K562 (cell line): ENCODE measurements around the gene ARHGAP18. TPM values are rescaled to one million over a fixed set of nuclear protein-coding genes. Genes with fewer than 3 reads are reported as not detected.

Experiments used
- ARID1B ChIP-seq: fragments of 450-650 bp; IDR thresholded peaks from 2 replicates; pipeline ENCODE4 v1.6.1; 2016; ENCODE audit warnings: antibody characterized with exemption, mild to moderate bottlenecking, inconsistent platforms
- ATF6 ChIP-seq: sonication (generic); formaldehyde crosslinking; IDR thresholded peaks from 2 replicates; pipeline ENCODE4 v1.4.0; 2020; ENCODE audit warnings: mild to moderate bottlenecking, missing genetic modification reagents
- CBFA2T2 ChIP-seq: fragments of 450-650 bp; conservative IDR thresholded peaks from 2 replicates; pipeline ENCODE4 v1.6.1; 2017; ENCODE audit warnings: mild to moderate bottlenecking
- CBFA2T3 ChIP-seq: fragments of 450-650 bp; IDR thresholded peaks from 2 replicates; pipeline ENCODE4 v1.6.1; 2017
- IFI16 ChIP-seq: fragments of 250-450 bp; sonication (Bioruptor Pico); IDR thresholded peaks from 2 replicates; pipeline ENCODE4 v2.1.2; 2022; ENCODE audit warnings: mild to moderate bottlenecking, inconsistent platforms
- MAFK ChIP-seq: IDR thresholded peaks from 2 replicates; pipeline ENCODE4 v1.6.1; 2011; ENCODE audit warnings: low read length, improper control_type of control experiment
- MXI1 ChIP-seq: IDR thresholded peaks from 2 replicates; pipeline ENCODE4 v1.6.1; 2011; ENCODE audit warnings: low read depth, mild to moderate bottlenecking, improper control_type of control experiment, low read length
- RFX5 ChIP-seq: IDR thresholded peaks from 2 replicates; pipeline ENCODE4 v1.6.1; 2011; ENCODE audit warnings: low read depth, mild to moderate bottlenecking, improper control_type of control experiment, low read length
- TAL1 ChIP-seq: fragments of 450-650 bp; IDR thresholded peaks from 2 replicates; pipeline ENCODE4 v1.6.1; 2016; ENCODE audit warnings: mild to moderate bottlenecking
- WHSC1 ChIP-seq: IDR thresholded peaks from one replicate; pipeline ENCODE4 v1.6.1; 2012; ENCODE audit warnings: low read length, control low read depth, inconsistent platforms
- ZNF316 ChIP-seq: fragments of 450-650 bp; IDR thresholded peaks from 2 replicates; pipeline ENCODE4 v1.6.1; 2016
- polyA plus RNA-seq, 8 experiments: library from polyadenylated mRNA; depleted of rRNA in 4 of 8; stranded (reverse) in 5 of 8; unstranded in 3 of 8; fragments of >200 nt; fragmentation: Nextera tagmentation in 2 of 8; fragmentation: Illumina TruSeq in 1 of 8; extraction: Ambion mirVana in 2 of 8; extraction: Trizol in 1 of 8; gene quantifications; 2 replicates each; pipeline versions ENCODE4 v1.2.1 to v1.2.3, GENCODE V29; 2011 to 2014; ENCODE audit warnings: inconsistent platforms in 1 of 8, missing spikeins in 1 of 8
- total RNA-seq, 7 experiments: library from RNA; depleted of rRNA in 6 of 7; stranded (reverse); fragments of >200 nt in 6 of 7; fragmentation: Illumina TruSeq in 2 of 7; extraction: Trizol in 2 of 7; gene quantifications; 2 replicates each; pipeline versions ENCODE4 v1.2.1 to v1.2.3, GENCODE V29; 2011 to 2021; ENCODE audit warnings: low replicate concordance in 1 of 7
- TF ChIP-seq, protein P1 (sequence below), 2 experiments: IDR thresholded peaks in 1 of 2; conservative IDR thresholded peaks in 1 of 2; 2 replicates each; pipeline ENCODE4 v1.6.1; 2016; ENCODE audit warnings: low read depth in 2 of 2, mild to moderate bottlenecking in 1 of 2, missing compliant biosample characterization in 1 of 2, missing genetic modification characterization in 1 of 2, moderate library complexity in 1 of 2

ARHGAP18 gene
- total and polyA plus RNA-seq, 9 of the 15 experiments (the other 6 are each of a cell fraction or from before 2014, with no cell fraction given): 13.3 to 29.7 (median 21.1) TPM

DNA sequence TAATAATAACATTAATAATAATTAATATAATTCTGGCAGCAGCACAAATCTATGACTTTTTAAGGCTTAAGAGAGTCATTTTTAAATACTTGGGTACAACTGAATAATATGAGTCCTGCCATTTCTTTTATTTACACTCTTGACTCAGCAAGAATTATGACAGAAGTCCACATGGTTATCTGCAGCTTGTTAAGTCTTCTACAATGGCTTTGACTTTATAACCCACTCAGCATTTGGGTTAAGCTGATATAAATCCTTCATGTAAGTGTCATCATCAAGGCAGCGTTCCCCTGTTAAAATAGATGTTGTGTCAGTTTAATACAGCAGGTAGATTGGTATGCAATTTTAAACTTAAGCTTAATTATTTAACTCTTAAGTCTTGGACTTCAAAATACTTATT lies 131.7 kb downstream of the ARHGAP18 start (continued):
- TF ChIP-seq, protein P1, sequence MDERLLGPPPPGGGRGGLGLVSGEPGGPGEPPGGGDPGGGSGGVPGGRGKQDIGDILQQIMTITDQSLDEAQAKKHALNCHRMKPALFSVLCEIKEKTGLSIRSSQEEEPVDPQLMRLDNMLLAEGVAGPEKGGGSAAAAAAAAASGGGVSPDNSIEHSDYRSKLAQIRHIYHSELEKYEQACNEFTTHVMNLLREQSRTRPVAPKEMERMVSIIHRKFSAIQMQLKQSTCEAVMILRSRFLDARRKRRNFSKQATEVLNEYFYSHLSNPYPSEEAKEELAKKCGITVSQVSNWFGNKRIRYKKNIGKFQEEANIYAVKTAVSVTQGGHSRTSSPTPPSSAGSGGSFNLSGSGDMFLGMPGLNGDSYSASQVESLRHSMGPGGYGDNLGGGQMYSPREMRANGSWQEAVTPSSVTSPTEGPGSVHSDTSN (CRISPR knock-in tag; IDR thresholded peaks at IDR 0.05; ENCODE audit: low read depth): no peak
- TF ChIP-seq, protein P1 (tag; conservative IDR thresholded peaks at IDR 0.05; ENCODE audit: low read depth): 0 out of 2 replicates have a peak, but pooled peaks have one; percentile 7
- TF ChIP-seq ZNF316 (peak; percentile 72), WHSC1 (no peak), MXI1 (no peak), ARID1B (peak; percentile 31; the same call in 1 of the 2 replicates), TAL1 (peak; percentile 38; the same call in 1 of the 2 replicates), RFX5 (no peak), IFI16 (CRISPR knock-in tag) (no peak), CBFA2T2 (0 out of 2 replicates have a peak, but pooled peaks have one; percentile 7), MAFK (peak; percentile 28; the same call in 1 of the 2 replicates), CBFA2T3 (peak; percentile 51), ATF6 (no peak)
- TF ChIP-seq, all 486 proteins: peak for 14
